ENCODE results near the gene LY6G5C. TPM values are rescaled to one million over a fixed set of nuclear protein-coding genes. Genes with fewer than 3 reads are reported as not detected.

The LY6G5C gene
- total RNA-seq, 1 donor from 2014 or later, result not detected

DNA sequence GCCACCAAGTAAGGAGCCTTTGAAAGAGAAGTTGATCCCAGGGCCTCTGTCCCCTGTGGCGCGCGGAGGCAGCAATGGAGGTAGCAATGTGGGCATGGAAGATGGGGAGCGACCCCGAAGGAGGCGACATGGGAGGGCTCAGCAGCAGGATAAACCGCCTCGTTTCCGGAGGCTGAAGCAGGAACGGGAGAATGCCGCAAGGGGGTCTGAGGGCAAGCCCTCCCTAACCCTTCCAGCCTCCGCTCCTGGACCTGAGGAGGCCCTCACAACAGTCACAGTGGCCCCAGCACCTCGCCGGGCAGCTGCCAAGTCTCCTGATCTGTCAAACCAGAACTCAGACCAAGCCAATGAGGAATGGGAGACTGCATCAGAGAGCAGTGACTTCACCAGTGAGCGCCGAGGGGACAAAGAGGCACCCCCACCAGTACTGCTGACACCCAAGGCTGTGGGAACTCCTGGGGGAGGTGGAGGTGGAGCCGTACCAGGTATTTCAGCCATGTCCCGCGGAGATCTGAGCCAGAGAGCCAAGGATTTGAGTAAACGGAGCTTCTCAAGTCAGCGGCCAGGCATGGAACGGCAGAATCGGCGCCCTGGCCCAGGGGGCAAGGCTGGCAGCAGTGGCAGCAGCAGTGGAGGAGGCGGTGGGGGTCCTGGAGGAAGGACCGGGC is 48.5 kb downstream of the LY6G5C start:
- no peaks in the 10 kb centered on the region for H3K4me1 ChIP-seq (ENCODE audit: control insufficient read depth in 3 of 3, insufficient read depth in 3 of 3, low read length in 3 of 3)
- H3K9ac ChIP-seq (ENCODE audit: low read depth in 1 of 3, low read length in 3 of 3), result peak overlapping the region in 1 of 3 donors; percentile 8
- no peaks in the 10 kb centered on the region for H3K27me3 ChIP-seq (ENCODE audit: control insufficient read depth in 3 of 3, insufficient read depth in 3 of 3, low read length in 3 of 3)
- no peak overlapping the region for H3K27ac ChIP-seq (ENCODE audit: low read depth, low read length)
- H3K4me3 ChIP-seq (ENCODE audit: low read length in 3 of 3), result no peak overlapping the region
- peaks cover 84 to 92% (median 88%) of the 10 kb centered on the region in 3 donors for H3K36me3 ChIP-seq (ENCODE audit: control insufficient read depth in 3 of 3, insufficient read depth in 3 of 3, low read length in 3 of 3)
- no peaks in the 10 kb centered on the region for H3K9me3 ChIP-seq (ENCODE audit: control insufficient read depth in 3 of 3, low read length in 3 of 3)

DNA sequence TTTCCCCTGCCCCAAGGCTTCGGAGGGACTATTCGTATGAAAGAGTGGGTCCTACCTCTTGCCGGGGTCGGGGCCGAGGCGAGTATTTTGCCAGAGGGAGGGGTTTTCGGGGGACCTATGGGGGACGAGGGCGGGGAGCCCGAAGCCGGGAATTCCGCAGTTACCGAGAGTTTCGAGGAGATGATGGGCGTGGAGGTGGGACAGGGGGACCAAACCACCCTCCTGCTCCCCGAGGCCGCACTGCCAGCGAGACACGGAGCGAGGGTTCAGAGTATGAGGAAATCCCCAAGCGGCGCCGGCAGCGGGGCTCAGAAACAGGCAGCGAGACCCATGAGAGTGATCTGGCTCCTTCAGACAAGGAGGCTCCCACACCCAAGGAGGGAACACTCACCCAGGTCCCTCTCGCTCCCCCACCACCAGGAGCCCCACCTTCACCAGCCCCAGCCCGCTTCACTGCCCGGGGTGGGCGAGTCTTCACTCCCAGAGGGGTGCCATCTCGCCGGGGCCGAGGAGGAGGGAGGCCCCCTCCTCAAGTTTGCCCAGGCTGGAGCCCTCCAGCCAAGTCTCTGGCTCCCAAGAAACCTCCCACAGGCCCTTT is 49.1 kb downstream of the LY6G5C start:
- no peak overlapping the region for H3K4me3 ChIP-seq (ENCODE audit: low read length in 3 of 3)
- peaks cover 84 to 92% (median 88%) of the 10 kb centered on the region in 3 donors for H3K36me3 ChIP-seq (ENCODE audit: control insufficient read depth in 3 of 3, insufficient read depth in 3 of 3, low read length in 3 of 3)
- no peaks in the 10 kb centered on the region for H3K4me1 ChIP-seq (ENCODE audit: control insufficient read depth in 3 of 3, insufficient read depth in 3 of 3, low read length in 3 of 3)
- H3K27ac ChIP-seq (ENCODE audit: low read depth, low read length), result no peak overlapping the region
- H3K27me3 ChIP-seq (ENCODE audit: control insufficient read depth in 3 of 3, insufficient read depth in 3 of 3, low read length in 3 of 3), result no peaks in the 10 kb centered on the region
- H3K9ac ChIP-seq (ENCODE audit: low read depth in 1 of 3, low read length in 3 of 3), result no peak overlapping the region
- H3K9me3 ChIP-seq (ENCODE audit: control insufficient read depth in 3 of 3, low read length in 3 of 3), result no peaks in the 10 kb centered on the region

DNA sequence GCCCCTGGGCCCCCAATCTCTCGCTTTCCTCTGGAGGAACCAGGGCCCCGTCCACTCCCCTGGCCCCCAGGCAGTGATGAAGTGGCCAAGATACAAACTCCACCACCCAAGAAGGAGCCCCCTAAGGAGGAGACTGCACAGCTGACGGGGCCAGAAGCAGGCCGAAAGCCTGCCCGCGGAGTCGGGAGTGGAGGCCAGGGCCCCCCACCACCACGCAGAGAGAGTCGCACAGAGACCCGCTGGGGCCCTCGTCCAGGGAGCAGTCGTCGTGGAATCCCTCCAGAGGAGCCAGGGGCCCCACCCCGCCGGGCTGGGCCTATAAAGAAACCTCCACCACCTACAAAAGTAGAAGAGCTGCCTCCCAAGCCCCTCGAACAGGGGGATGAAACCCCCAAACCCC is 49.7 kb downstream of the LY6G5C start:
- no peaks in the 10 kb centered on the region for H3K27me3 ChIP-seq (ENCODE audit: control insufficient read depth in 3 of 3, insufficient read depth in 3 of 3, low read length in 3 of 3)
- no peak overlapping the region for H3K9ac ChIP-seq (ENCODE audit: low read depth in 1 of 3, low read length in 3 of 3)
- no peak overlapping the region for H3K27ac ChIP-seq (ENCODE audit: low read depth, low read length)
- no peak overlapping the region for H3K4me3 ChIP-seq (ENCODE audit: low read length in 3 of 3)
- H3K9me3 ChIP-seq (ENCODE audit: control insufficient read depth in 3 of 3, low read length in 3 of 3), result no peaks in the 10 kb centered on the region
- H3K36me3 ChIP-seq (ENCODE audit: control insufficient read depth in 3 of 3, insufficient read depth in 3 of 3, low read length in 3 of 3), result peaks cover 83 to 92% (median 88%) of the 10 kb centered on the region in 3 donors
- no peaks in the 10 kb centered on the region for H3K4me1 ChIP-seq (ENCODE audit: control insufficient read depth in 3 of 3, insufficient read depth in 3 of 3, low read length in 3 of 3)

DNA sequence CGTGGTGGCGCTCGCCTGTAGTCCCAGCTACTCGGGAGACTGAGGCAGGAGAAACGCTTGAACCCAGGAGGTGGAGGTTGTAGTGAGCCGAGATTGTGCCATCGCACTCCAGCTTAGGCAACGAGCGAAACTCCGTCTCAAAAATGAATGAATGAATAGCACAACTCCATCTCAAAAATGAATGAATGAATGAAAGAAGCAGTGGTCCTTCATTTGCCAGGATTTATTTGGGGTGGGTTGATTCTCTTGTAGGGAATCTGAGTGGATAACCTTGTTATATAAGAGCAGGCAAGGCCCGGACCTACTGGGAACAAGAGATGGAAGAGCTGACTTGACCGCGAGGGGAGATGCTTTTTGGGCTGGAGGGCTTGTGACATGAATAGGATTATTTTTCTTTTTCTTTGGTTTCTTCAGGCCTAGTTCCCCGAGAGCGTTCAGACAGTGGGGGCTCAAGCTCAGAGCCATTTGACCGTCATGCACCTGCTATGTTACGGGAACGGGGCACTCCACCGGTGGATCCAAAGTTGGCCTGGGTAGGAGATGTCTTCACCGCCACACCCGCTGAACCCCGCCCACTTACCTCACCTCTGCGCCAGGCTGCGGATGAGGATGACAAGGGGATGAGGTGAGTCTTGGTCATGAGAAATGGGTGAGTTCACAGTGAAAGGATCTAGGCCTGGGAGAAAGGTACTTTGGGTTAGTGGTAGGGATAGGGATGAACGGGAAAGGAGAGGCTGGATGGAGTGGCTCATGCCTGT is 50.5 kb downstream of the LY6G5C start:
- Histone ChIP-seq H3K4me1 (ENCODE audit: control insufficient read depth in 3 of 3, insufficient read depth in 3 of 3, low read length in 3 of 3) (no peaks in the 10 kb centered on the region), H3K36me3 (ENCODE audit: control insufficient read depth in 3 of 3, insufficient read depth in 3 of 3, low read length in 3 of 3) (peaks cover 83 to 92% (median 88%) of the 10 kb centered on the region in 3 donors)

DNA sequence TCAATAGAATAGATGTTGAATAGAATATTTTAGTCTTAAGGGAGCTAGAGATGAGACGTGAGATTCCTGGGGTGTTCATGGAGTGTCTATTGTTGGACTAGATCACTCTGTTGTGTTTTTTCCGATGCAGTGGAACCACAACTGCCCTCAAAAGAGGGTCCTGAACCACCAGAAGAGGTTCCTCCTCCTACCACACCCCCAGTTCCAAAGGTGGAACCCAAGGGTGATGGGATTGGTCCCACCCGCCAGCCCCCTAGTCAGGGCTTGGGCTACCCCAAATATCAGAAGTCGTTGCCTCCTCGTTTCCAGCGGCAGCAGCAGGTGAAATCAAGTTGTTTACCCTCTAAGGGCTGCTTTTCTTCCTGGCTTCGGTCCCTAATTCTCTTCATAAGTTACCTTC is 51.9 kb downstream of the LY6G5C start:
- no peak overlapping the region for H3K9ac ChIP-seq (ENCODE audit: low read depth in 1 of 3, low read length in 3 of 3)
- no peaks in the 10 kb centered on the region for H3K4me1 ChIP-seq (ENCODE audit: control insufficient read depth in 3 of 3, insufficient read depth in 3 of 3, low read length in 3 of 3)
- no peak overlapping the region for H3K4me3 ChIP-seq (ENCODE audit: low read length in 3 of 3)
- peaks cover 82 to 92% (median 89%) of the 10 kb centered on the region in 3 donors for H3K36me3 ChIP-seq (ENCODE audit: control insufficient read depth in 3 of 3, insufficient read depth in 3 of 3, low read length in 3 of 3)
- H3K27me3 ChIP-seq (ENCODE audit: control insufficient read depth in 3 of 3, insufficient read depth in 3 of 3, low read length in 3 of 3), result no peaks in the 10 kb centered on the region
- H3K27ac ChIP-seq (ENCODE audit: low read depth, low read length), result no peak overlapping the region
- no peaks in the 10 kb centered on the region for H3K9me3 ChIP-seq (ENCODE audit: control insufficient read depth in 3 of 3, low read length in 3 of 3)

More for the DNA sequence above, 50.5 kb downstream of the LY6G5C start:
- Histone ChIP-seq H3K9ac (ENCODE audit: low read depth in 1 of 3, low read length in 3 of 3) (no peak overlapping the region), H3K27me3 (ENCODE audit: control insufficient read depth in 3 of 3, insufficient read depth in 3 of 3, low read length in 3 of 3) (no peaks in the 10 kb centered on the region), H3K9me3 (ENCODE audit: control insufficient read depth in 3 of 3, low read length in 3 of 3) (no peaks in the 10 kb centered on the region), H3K27ac (ENCODE audit: low read depth, low read length) (no peak overlapping the region), H3K4me3 (ENCODE audit: low read length in 3 of 3) (no peak overlapping the region)

DNA sequence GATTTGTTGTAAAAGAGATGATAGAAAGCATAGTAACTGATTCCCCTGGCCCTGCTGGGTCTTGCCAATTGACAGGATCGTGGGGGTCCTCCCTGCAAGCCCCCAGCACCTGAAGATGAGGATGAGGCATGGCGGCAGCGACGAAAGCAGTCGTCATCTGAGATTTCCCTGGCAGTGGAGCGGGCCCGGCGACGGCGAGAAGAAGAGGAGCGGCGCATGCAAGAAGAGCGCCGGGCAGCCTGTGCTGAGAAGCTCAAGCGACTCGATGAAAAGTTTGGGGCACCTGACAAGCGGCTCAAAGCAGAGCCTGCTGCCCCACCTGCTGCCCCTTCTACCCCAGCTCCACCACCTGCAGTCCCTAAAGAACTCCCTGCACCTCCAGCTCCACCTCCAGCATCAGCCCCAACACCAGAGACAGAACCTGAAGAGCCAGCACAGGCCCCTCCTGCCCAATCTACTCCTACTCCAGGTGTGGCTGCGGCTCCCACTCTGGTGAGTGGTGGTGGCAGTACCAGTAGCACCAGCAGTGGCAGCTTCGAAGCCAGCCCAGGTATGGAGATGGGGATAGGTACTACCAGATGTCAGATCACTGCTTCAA is 53.1 kb downstream of the LY6G5C start:
- Histone ChIP-seq H3K27me3 (ENCODE audit: control insufficient read depth in 3 of 3, insufficient read depth in 3 of 3, low read length in 3 of 3) (no peaks in the 10 kb centered on the region), H3K36me3 (ENCODE audit: control insufficient read depth in 3 of 3, insufficient read depth in 3 of 3, low read length in 3 of 3) (peaks cover 82 to 89% (median 87%) of the 10 kb centered on the region in 3 donors), H3K27ac (ENCODE audit: low read depth, low read length) (no peak overlapping the region), H3K4me1 (ENCODE audit: control insufficient read depth in 3 of 3, insufficient read depth in 3 of 3, low read length in 3 of 3) (peaks cover 0 to 3% (median 0%) of the 10 kb centered on the region in 3 donors), H3K4me3 (ENCODE audit: low read length in 3 of 3) (no peak overlapping the region), H3K9me3 (ENCODE audit: control insufficient read depth in 3 of 3, low read length in 3 of 3) (no peaks in the 10 kb centered on the region), H3K9ac (ENCODE audit: low read depth in 1 of 3, low read length in 3 of 3) (no peak overlapping the region)

DNA sequence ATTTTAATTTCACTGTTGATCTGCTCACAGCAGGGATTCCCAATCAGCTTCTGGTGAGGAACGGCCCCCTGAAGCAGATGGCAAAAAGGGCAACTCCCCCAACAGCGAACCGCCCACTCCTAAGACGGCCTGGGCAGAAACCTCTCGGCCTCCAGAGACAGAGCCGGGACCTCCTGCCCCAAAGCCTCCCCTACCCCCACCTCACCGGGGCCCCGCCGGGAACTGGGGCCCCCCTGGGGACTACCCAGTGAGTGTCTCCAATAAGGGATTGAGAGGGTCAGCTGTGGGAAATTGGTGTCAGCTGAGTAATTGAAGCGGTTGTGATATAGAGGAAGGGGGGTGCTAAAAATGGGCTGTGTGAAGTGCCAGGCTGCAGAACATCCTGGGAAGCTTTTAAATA is 53.9 kb downstream of the LY6G5C start:
- Histone ChIP-seq H3K9ac (ENCODE audit: low read depth in 1 of 3, low read length in 3 of 3) (no peak overlapping the region), H3K9me3 (ENCODE audit: control insufficient read depth in 3 of 3, low read length in 3 of 3) (no peaks in the 10 kb centered on the region), H3K36me3 (ENCODE audit: control insufficient read depth in 3 of 3, insufficient read depth in 3 of 3, low read length in 3 of 3) (peaks cover 77 to 87% (median 83%) of the 10 kb centered on the region in 3 donors), H3K27me3 (ENCODE audit: control insufficient read depth in 3 of 3, insufficient read depth in 3 of 3, low read length in 3 of 3) (no peaks in the 10 kb centered on the region), H3K4me3 (ENCODE audit: low read length in 3 of 3) (no peak overlapping the region), H3K4me1 (ENCODE audit: control insufficient read depth in 3 of 3, insufficient read depth in 3 of 3, low read length in 3 of 3) (peaks cover 5 to 10% (median 8%) of the 10 kb centered on the region in 3 donors), H3K27ac (ENCODE audit: low read depth, low read length) (no peak overlapping the region)

Small RNA genes within 50 kb of the gene (small RNA-seq; reads per million reads assigned to genes)
- gene LY6G6D, result not detected
- gene MIR4646, result not detected
- gene MIR6832, result not detected
- not detected for gene RF00019

Other genes with a start within 250 kb of the LY6G5C start
- gene MICB, start 182.9 kb downstream of the LY6G5C start, total RNA-seq, result 0.52 TPM
- gene MCCD1, start 152.1 kb downstream of the LY6G5C start, total RNA-seq, result not detected
- gene DDX39B, start 139.1 kb downstream of the LY6G5C start, total RNA-seq, result 436 TPM
- 1.0 TPM for gene ATP6V1G2, start 134.5 kb downstream of the LY6G5C start, total RNA-seq
- 20.4 TPM for gene NFKBIL1, start 133.5 kb downstream of the LY6G5C start, total RNA-seq
- gene LTA, start 108.8 kb downstream of the LY6G5C start, total RNA-seq, result not detected
- gene TNF, start 105.5 kb downstream of the LY6G5C start, total RNA-seq, result not detected
- 2.1 TPM for gene LTB, start 98.6 kb downstream of the LY6G5C start, total RNA-seq
- gene LST1, start 94.8 kb downstream of the LY6G5C start, total RNA-seq, result 3.7 TPM
- gene NCR3, start 88.1 kb downstream of the LY6G5C start, total RNA-seq, result not detected
- gene AIF1, start 65.8 kb downstream of the LY6G5C start, total RNA-seq, result 19.8 TPM
- 30.8 TPM for gene PRRC2A, start 60.4 kb downstream of the LY6G5C start, total RNA-seq
- gene BAG6, start 28.4 kb downstream of the LY6G5C start, total RNA-seq, result 118 TPM
- 1.0 TPM for gene APOM, start 25.2 kb downstream of the LY6G5C start, total RNA-seq
- gene C6orf47, start 20.3 kb downstream of the LY6G5C start, total RNA-seq, result 18.3 TPM
- gene GPANK1, start 16.1 kb downstream of the LY6G5C start, total RNA-seq, result 16.2 TPM
- 68.4 TPM for gene CSNK2B, start 15.0 kb downstream of the LY6G5C start, total RNA-seq
- 2.6 TPM for gene LY6G5B, start 11.1 kb downstream of the LY6G5C start, total RNA-seq
- gene ABHD16A, start 22.3 kb upstream of the LY6G5C start, total RNA-seq, result 50.1 TPM
- gene LY6G6F, start 25.8 kb upstream of the LY6G5C start, total RNA-seq, result not detected
- gene LY6G6D, start 34.3 kb upstream of the LY6G5C start, total RNA-seq, result not detected
- not detected for gene LY6G6C, start 40.7 kb upstream of the LY6G5C start, total RNA-seq
- gene MPIG6B, start 42.3 kb upstream of the LY6G5C start, total RNA-seq, result 0.52 TPM
- 73.1 TPM for gene DDAH2, start 48.2 kb upstream of the LY6G5C start, total RNA-seq
- gene CLIC1, start 55.5 kb upstream of the LY6G5C start, total RNA-seq, result 152 TPM
- gene MSH5, start 58.9 kb upstream of the LY6G5C start, total RNA-seq, result 3.1 TPM
- gene SAPCD1, start 81.6 kb upstream of the LY6G5C start, total RNA-seq, result 1.0 TPM
- 1.0 TPM for gene VWA7, start 96.3 kb upstream of the LY6G5C start, total RNA-seq
- gene VARS1, start 114.7 kb upstream of the LY6G5C start, total RNA-seq, result 42.3 TPM
- 45.9 TPM for gene LSM2, start 125.9 kb upstream of the LY6G5C start, total RNA-seq
- gene HSPA1L, start 134.2 kb upstream of the LY6G5C start, total RNA-seq, result 5.2 TPM
- gene HSPA1A, start 134.5 kb upstream of the LY6G5C start, total RNA-seq, result 133 TPM
- 117 TPM for gene HSPA1B, start 146.7 kb upstream of the LY6G5C start, total RNA-seq
- gene NEU1, start 181.8 kb upstream of the LY6G5C start, total RNA-seq, result 23.0 TPM
- gene SLC44A4, start 197.9 kb upstream of the LY6G5C start, total RNA-seq, result 0.52 TPM
- 24.0 TPM for gene EHMT2, start 216.6 kb upstream of the LY6G5C start, total RNA-seq
- gene ZBTB12, start 221.0 kb upstream of the LY6G5C start, total RNA-seq, result 6.3 TPM
- 8.4 TPM for gene C2, start 246.7 kb upstream of the LY6G5C start, total RNA-seq